ENCODE results near the gene ACTR1A.

GRCh38 chr10:102534333-102534732, 31.8 kb upstream of the ACTR1A start:
- no peak for TF ChIP-seq CTCF (IDR thresholded peaks at IDR 0.05)
- TF ChIP-seq POLR2A (IDR thresholded peaks at IDR 0.05): no peak
